Mucosa of descending colon (tissue), 3 donors: Measurements from ENCODE around the gene MOCS2. TPM values are rescaled to one million over a fixed set of nuclear protein-coding genes. Genes with fewer than 3 reads are reported as not detected.

ENCODE experiments used
- ATAC-seq: fragments of 200-7000 bp; cut with Tn5 transposase; one replicate; pipeline ENCODE4 v1.9.1; 2020; ENCODE audit warnings: mild to moderate bottlenecking, moderate library complexity
- DNase-seq, 3 donors: peaks; one replicate each; pipeline ENCODE4 v3.0.0-alpha.2; 2020
- H3K36me3 ChIP-seq: fragments of 200-600 bp; one replicate; pipeline ENCODE4 v1.8.0; 2021; ENCODE audit warnings: low read depth, mild to moderate bottlenecking
- H3K4me1 ChIP-seq: fragments of 200-600 bp; one replicate; pipeline ENCODE4 v1.8.0; 2021; ENCODE audit warnings: low read depth, mild to moderate bottlenecking
- H3K4me3 ChIP-seq: fragments of 200-600 bp; one replicate; pipeline ENCODE4 v1.8.0; 2021; ENCODE audit warnings: mild to moderate bottlenecking
- H3K9me3 ChIP-seq: fragments of 200-600 bp; one replicate; pipeline ENCODE4 v1.8.0; 2021; ENCODE audit warnings: mild to moderate bottlenecking
- CTCF ChIP-seq: fragments of 200-600 bp; IDR thresholded peaks from one replicate; pipeline ENCODE4 v1.8.0; 2022; ENCODE audit warnings: antibody characterized with exemption, mild to moderate bottlenecking
- intact Hi-C, 2 donors: fragments of 100-400 bp; cut with DNase I in 1 of 2; cut with micrococcal nuclease in 1 of 2; formaldehyde crosslinking; loops; one replicate each; pipeline versions ENCODE4 v1.11.0 to v1.11.1; 2022; cut with DNase I, micrococcal nuclease
- total RNA-seq, 3 donors: library from RNA; stranded (reverse); fragmentation: NEBNext Ultra II Directional in 2 of 3; extraction: Animal tissue kit (Norgen Biotek cat#: 25700) in 2 of 3; gene quantifications; one replicate each; pipeline versions ENCODE4 v1.2.1 to v1.2.4, GENCODE V29; 2021 to 2023
- donor health status: DM: no; HTN: no; CAD: no; lungs with moderate emphysema.
- donor health status: DM: no; HTN: no; CAD: no.
- donor health status: DM: no; HTN: yes; CAD: no.

Gene MOCS2
- total RNA-seq, 3 donors from 2014 or later = 16.7 to 48.7 (median 28.9) TPM

GRCh38 chr5:53127107-53127506, 17.6 kb upstream of the MOCS2 start:
- H3K4me3 ChIP-seq = no peak overlapping the region
- H3K9me3 ChIP-seq = no peaks in the 10 kb centered on the region
- H3K4me1 ChIP-seq = no peaks in the 10 kb centered on the region
- DNase-seq (no peak), ATAC-seq (no peak)
- intact Hi-C loops = no loop called here
- TF ChIP-seq CTCF = no peak
- no peaks in the 10 kb centered on the region for H3K36me3 ChIP-seq

GRCh38 chr5:53126521-53126920, 17.0 kb upstream of the MOCS2 start:
- ATAC-seq (no peak), DNase-seq (no peak)
- Histone ChIP-seq H3K4me3 (no peak overlapping the region), H3K36me3 (no peaks in the 10 kb centered on the region), H3K9me3 (no peaks in the 10 kb centered on the region), H3K4me1 (no peaks in the 10 kb centered on the region)
- TF ChIP-seq CTCF = no peak
- intact Hi-C loops = no loop called here

- Histone ChIP-seq H3K4me1 (no peaks in the 10 kb centered on the region), H3K9me3 (no peaks in the 10 kb centered on the region), H3K36me3 (no peaks in the 10 kb centered on the region), H3K4me3 (no peak overlapping the region)
- intact Hi-C loops = no loop called here
- DNase-seq = no peak
- no peak for TF ChIP-seq CTCF
- no peak for ATAC-seq
These were observed 14.1 kb upstream of the MOCS2 start for GRCh38 chr5:53123702-53124101.

GRCh38 chr5:53120165-53120564, 10.6 kb upstream of the MOCS2 start:
- Histone ChIP-seq H3K9me3 (no peaks in the 10 kb centered on the region), H3K4me1 (no peaks in the 10 kb centered on the region), H3K4me3 (no peak overlapping the region), H3K36me3 (no peaks in the 10 kb centered on the region)
- intact Hi-C loops = no loop called here
- no peak for ATAC-seq
- TF ChIP-seq CTCF = no peak
- no peak for DNase-seq

GRCh38 chr5:53118879-53119278, 9.3 kb upstream of the MOCS2 start:
- H3K4me3 ChIP-seq = no peak overlapping the region
- no peak for ATAC-seq
- DNase-seq = no peak
- no peak for TF ChIP-seq CTCF
- intact Hi-C loops = no loop called here
- no peaks in the 10 kb centered on the region for H3K4me1 ChIP-seq
- no peaks in the 10 kb centered on the region for H3K9me3 ChIP-seq
- H3K36me3 ChIP-seq = no peaks in the 10 kb centered on the region

GRCh38 chr5:53116597-53116996, 7.0 kb upstream of the MOCS2 start:
- no peak for TF ChIP-seq CTCF
- ATAC-seq (no peak), DNase-seq (no peak)
- Histone ChIP-seq H3K4me3 (no peak overlapping the region), H3K4me1 (no peaks in the 10 kb centered on the region), H3K9me3 (no peaks in the 10 kb centered on the region), H3K36me3 (no peaks in the 10 kb centered on the region)
- intact Hi-C loops = no loop called here
